Lung microvascular endothelial cell (primary cell): Measurements from ENCODE around the gene CMTM4. TPM values are rescaled to one million over a fixed set of nuclear protein-coding genes. Genes with fewer than 3 reads are reported as not detected.
"Not testable (repeated sequence)": the region's sequence is repeated elsewhere in the genome, so short reads cannot be mapped to it uniquely, and the experiment has no call there.

Experiments
- DNase-seq, 2 donors: peaks; one replicate each; pipeline versions ENCODE4 v3.0.0 to v3.0.0-alpha.2; 2010; ENCODE audit warnings: low read depth in 2 of 2
- total RNA-seq: library from RNA; depleted of rRNA; stranded (reverse); fragments of >200 nt; gene quantifications from 2 replicates; pipeline ENCODE4 v1.2.1, GENCODE V29; 2014

Gene CMTM4
- total RNA-seq, 1 donor from 2014 or later: 5.4 TPM

GRCh38 chr16:66567270-66567669 lies 129.3 kb downstream of the CMTM4 start:
- DNase-seq: not testable (repeated sequence)

DNA sequence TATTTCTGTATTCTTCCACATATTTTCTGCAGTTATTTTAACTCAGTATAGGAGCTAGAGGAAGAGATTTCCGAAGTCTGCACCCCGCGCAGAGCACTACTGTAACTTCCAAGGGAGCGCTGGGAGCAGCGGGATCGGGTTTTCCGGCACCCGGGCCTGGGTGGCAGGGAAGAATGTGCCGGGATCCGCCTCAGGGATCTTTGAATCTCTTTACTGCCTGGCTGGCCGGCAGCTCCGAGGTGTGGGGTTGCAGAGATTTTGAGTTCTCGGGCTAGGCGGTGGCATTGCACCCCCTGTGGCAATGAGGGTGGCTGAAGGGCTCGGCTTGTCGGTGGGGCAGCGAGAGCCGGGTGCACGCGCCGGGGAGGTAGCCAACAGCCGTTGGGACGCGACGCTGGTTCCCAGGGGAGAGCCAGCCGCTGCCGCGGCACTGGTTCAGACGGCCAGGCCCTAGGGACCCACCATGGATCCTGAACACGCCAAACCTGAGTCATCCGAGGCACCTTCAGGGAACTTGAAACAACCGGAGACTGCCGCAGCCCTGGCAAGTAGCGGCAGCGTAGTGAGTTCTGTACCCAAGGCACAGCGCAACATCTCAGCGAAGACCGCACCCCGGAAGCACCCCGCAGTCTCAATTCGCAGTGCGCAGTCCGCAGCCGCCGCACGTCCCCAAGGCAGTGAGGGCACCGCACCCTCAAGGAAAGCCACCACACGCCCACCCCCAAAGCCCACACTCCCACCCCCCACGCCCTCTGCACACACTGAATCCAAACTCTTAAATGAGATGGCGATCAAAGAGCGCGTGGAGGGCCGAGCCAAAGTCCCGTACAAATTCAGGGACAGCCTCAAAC lies 130.3 kb downstream of the CMTM4 start, which contains the start of gene CMTM1:
CMTM1 (plus strand) TSS at position 389 of the 851 bp plus-strand sequence; CDS start at position 464, 75 bp downstream.
- DNase-seq: no peak

Other genes with a start within 250 kb of the CMTM4 start
- 23.1 and 29.2 TPM in 2 replicates for gene TK2, start 146.6 kb downstream of the CMTM4 start, total RNA-seq
- 51.6 and 73.0 TPM in 2 replicates for gene CKLF, start 144.2 kb downstream of the CMTM4 start, total RNA-seq
- 1.5 and 1.8 TPM in 2 replicates for gene CMTM1, start 130.3 kb downstream of the CMTM4 start, total RNA-seq
- not detected in 2 replicates for gene CMTM2, start 117.3 kb downstream of the CMTM4 start, total RNA-seq
- 23.1 and 28.0 TPM in 2 replicates for gene CMTM3, start 92.0 kb downstream of the CMTM4 start, total RNA-seq
- 83.7 and 132 TPM in 2 replicates for gene DYNC1LI2, start 54.9 kb upstream of the CMTM4 start, total RNA-seq
- gene TERB1, start 104.8 kb upstream of the CMTM4 start, total RNA-seq: under 0.01 TPM in 1 of 2 replicates, not detected in the other
- gene NAE1, start 134.2 kb upstream of the CMTM4 start, total RNA-seq: 32.5 and 44.7 TPM in 2 replicates
- not detected in 2 replicates for gene CA7, start 147.7 kb upstream of the CMTM4 start, total RNA-seq
- 3.9 and 6.7 TPM in 2 replicates for gene PDP2, start 183.8 kb upstream of the CMTM4 start, total RNA-seq
- gene CDH16, start 222.1 kb upstream of the CMTM4 start, total RNA-seq: not detected in 2 replicates
- gene RRAD, start 228.8 kb upstream of the CMTM4 start, total RNA-seq: 0.22 and 0.60 TPM in 2 replicates
- 124 and 176 TPM in 2 replicates for gene CIAO2B, start 237.7 kb upstream of the CMTM4 start, total RNA-seq
- gene CES2, start 238.8 kb upstream of the CMTM4 start, total RNA-seq: 12.7 and 15.9 TPM in 2 replicates